Measurements from ENCODE around the gene ZCWPW1.
A peak's percentile ranks its signal among the peaks of the same experiment; 100 is the strongest.

Gene ZCWPW1

DNA sequence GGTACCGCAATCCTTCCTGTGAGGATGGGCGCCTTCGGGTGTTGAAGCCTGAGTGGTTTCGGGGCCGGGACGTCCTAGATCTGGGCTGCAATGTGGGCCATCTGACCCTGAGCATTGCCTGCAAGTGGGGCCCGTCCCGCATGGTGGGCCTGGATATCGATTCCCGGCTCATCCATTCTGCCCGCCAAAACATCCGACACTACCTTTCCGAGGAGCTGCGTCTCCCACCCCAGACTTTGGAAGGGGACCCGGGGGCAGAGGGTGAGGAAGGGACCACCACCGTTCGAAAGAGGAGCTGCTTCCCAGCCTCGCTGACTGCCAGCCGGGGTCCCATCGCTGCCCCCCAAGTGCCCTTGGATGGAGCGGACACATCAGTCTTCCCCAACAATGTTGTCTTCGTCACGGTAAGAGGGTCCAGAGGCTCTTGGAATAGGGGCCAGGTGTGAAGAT, 2.8 kb upstream of the ZCWPW1 start:
- no peak for DNase-seq

DNA sequence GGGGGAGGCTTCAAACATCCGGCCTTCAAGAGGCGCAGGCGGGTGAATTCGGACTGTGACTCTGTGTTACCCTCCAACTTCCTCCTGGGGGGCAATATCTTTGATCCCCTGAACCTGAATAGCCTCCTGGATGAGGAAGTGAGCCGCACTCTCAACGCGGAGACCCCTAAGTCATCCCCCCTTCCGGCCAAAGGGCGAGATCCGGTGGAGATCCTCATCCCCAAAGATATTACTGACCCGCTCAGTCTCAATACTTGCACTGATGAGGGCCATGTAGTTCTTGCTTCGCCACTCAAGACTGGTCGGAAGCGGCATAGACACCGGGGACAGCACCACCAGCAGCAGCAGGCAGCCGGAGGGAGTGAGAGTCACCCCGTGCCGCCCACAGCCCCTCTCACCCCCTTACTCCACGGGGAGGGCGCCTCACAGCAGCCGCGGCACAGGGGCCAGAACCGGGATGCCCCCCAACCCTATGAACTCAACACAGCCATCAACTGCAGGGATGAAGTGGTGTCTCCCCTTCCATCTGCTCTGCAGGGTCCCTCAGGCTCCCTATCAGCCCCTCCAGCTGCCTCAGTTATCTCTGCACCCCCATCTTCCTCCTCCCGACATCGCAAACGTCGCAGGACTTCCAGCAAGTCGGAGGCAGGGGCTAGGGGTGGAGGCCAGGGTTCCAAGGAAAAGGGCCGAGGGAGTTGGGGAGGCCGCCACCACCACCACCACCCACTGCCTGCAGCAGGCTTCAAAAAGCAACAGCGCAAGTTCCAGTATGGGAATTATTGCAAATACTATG, 2.2 kb upstream of the ZCWPW1 start:
- DNase-seq, result no peak

DNA sequence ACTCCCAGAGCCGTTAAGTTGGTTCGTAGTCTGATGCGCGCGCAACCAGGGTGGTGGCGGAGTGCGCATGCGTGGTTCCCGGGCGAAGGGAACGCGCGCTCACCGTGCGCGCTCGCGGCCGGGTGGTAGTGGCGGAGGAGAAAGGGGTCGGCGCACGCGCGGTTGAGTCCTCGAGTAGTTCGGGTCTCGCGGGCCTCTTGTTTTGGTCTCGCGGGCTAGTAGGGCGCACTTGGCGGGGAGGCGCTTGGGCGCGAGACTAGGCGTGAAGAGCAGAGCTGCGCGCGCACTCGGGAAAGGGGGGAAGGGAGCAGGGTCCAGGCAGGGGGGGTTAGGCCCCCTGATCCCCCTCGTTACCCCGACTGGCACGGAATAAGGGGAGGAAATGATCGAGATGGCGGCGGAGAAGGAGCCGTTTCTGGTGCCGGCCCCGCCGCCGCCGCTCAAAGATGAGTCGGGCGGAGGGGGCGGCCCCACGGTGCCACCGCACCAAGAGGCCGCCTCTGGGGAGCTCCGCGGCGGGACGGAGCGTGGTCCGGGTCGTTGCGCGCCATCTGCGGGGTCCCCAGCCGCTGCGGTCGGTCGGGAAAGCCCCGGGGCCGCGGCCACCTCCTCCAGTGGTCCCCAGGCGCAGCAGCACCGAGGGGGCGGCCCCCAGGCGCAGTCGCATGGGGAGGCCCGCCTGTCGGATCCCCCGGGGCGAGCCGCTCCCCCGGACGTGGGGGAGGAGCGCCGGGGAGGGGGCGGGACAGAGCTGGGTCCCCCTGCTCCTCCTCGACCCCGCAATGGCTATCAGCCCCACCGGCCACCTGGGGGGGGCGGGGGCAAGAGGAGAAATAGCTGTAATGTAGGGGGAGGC, 1.4 kb upstream of the ZCWPW1 start, which contains the start of gene MEPCE:
MEPCE (plus strand) TSS at position 195 of the 856 bp plus-strand sequence; CDS start at position 383, 188 bp downstream.
- peak; percentile 97 for DNase-seq

DNA sequence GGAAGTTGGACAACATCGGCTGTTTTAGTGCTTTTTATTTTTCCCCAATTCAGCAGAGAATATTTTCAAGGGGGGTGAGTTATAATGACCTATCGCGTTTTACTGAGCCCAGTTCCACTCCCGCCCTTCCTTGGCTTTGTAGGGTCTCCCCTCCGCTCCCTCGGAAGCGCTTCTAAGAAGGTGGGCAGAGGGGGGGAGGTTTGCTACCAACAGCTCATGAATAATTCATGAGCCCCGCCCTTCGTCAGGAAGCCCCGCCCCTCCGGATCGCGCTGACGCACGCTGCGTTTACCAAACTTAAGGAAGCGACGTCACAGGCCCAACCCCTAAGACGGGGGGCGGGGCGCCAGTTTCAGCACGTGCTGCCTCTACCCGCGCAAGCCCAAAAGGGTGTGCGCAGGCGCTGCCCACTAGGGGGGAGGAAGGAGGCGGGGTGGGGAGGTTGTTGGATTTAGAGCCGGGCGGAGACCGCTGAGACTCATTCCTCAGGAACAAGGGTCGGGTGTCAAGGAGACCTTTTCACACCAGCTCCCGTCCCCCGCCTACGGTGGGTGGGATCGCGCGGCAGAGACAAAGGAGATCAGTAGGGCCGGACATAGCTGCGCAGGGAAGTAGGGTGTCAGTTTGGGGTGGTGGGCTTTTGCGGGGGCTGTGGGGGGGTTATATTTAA, 599 bp upstream of the ZCWPW1 start:
- DNase-seq, result peak; percentile 88

DNA sequence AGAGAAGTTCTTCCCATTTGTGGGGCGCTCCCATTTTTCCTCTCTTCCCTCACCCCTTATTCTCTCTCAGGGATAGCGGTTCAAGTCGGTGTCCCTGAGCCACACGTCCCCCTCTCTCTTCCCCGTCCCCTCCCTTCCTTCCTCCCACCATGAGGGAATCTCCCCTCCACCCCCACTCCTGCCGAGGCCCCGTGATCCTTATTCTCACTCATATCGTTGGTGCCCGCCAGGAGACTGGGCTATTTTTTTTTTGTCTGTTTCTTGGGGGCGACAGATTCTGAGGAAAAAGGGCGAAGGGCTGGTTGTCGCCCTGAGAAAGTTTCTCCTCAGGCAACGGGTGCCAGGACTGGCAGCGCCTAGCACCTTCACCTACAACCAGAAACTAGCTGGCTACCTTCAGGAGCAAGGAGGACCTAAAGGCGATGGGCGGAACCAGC, 723 bp downstream of the ZCWPW1 start:
- DNase-seq, result no peak

DNA sequence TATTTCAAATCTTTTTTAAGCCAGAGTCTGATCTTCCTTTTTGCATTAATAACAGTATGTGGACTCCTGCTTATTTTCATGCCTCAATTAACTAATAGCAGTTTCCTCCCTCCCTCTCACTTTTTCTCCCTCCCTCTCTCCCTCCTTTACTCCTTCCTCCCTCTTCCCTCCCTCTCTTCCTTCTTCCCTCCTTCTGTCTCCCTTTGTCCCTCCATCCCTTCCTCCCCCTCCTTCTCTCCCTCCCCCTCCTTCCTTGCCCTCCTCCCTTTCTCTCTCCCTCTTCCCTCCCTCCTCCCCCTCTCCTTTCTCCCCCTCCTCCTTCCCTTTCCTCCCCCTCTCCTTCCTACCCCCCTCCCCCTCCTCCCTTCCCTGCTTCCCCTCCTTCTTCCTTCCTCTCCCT, 2.0 kb downstream of the ZCWPW1 start:
- no peak for DNase-seq

DNA sequence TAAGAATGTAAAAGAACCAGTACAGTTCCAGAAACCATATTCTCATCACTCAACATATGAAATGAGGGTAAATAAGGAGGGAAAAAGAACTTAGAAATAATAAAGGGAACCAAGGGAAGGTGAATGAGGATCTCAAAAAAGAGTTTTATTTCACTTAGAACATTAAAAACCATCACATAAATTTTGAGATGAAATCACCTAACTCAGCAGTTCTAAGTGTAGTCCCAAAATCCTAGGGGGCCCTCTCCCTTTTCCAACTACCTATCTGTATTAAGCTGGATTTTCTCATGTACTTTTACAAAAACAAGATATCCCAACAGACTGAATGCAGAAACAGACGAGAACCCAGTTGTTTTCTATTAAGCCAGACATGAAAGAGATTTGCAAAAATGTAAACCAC, 3.2 kb downstream of the ZCWPW1 start:
- no peak for DNase-seq

DNA sequence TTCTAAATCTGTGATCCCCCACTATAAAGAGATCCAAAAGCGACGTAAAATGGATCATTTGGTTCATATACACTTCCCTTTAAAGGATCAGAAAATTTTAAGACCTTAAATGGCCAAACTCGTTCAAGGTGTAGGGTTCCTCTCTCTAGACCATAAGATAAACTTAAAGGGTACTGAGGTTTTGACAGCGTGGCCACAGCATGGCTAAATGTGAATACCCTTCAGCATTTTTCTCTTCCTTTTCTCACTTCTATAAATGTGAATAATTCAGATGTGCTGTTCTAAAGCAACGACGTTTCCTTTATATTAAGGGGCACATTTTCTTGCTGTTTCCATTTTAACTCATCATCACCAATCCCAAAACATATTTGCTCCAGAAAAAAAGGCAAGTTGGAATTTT, 5.2 kb downstream of the ZCWPW1 start:
- no peak for DNase-seq

DNA sequence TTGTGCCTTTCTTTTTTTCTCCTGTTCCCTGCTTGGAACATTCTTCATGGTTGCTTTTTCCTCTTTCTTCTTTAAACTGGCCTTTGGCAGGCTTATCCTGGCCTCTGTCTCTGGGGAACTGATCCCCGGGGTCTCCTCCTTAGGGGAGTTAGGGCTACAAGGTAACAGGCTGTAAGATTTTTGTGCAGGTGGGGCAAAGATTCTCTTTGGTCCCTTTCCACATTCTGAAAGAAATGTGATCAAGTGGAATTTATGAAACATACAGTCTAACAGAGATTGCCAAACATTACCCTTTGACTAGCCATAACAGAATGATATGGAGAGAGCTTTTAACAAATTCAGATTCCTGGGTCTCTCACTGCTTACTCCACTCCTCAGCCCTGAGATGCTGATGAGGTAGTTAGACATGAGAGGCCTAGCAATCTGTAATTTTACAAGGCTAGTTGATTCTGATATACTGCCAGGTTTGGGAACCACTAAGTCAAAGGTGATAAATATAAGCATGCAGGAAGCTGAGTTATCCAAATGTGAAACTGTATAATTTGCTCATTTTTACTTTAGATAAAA, 8.8 kb downstream of the ZCWPW1 start:
- no peak for DNase-seq

DNA sequence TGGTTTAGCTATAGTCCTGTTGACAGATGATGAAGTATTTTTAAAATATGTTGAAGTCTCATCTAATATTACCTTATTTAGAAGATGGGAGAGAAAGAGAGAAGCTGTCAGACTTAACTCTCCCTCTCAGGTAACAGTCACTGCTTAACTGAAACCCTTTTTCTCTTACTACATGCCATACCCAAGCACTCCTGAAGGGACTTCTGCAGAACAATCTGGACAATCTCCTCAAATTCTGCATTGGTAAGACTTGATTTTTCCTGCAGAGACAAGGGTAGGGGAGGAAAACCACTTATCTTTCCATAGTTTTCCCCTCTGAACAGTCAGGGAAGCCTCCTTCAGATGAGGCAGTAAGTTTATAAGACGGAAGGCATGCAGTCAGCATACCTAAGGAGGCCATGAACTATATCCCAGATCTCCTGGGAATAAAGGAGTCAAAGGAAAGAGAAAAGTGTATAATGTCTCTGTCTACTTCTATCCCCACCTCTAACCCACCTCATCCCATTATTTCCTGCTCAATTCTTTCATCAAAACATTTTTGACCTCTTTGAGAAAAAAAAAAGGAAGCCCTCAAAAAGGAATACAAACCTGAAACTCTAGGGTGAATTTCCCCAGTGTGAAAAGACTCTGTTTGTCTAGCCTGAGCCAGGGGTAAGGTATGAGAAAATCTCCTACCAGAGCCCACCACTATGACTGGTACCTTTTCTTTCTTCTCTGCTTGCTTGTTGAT, 9.4 kb downstream of the ZCWPW1 start:
- no peak for DNase-seq

DNA sequence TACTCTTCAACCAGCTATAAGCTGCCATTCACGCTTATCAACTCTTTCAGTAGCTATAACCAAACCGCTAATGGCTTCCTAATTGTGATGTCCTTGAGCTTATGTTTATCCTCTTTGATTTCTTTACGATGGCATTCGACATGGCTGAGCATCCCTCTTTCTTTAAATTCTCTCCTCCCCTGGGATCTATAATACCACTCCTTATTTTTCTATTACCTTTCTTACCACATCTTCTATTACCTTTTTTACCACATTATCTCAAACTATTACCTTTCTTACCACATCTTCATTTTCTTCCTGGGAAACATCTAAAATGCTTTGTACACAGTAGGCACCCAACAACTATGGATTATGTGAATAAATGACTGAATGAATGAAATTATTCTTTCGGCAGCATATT, 13.1 kb downstream of the ZCWPW1 start:
- no peak for DNase-seq

DNA sequence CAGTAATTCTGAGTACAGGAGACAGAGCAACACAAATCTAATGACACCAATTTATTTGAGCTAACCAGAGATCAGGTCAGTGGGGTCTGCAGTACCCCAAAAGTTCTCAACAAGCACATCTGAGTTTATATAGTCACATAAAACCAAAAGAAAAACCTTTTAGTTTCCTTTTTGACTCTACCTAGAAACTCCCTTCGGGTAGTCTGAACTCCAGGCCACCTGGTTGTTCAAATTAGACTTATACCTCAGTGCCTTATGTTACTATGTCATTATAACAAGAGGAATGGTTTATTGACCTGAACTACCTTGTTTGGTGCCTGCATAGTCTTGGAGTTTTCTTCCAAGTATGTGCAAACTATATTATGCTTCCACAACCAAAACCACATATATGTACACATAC, 14.6 kb downstream of the ZCWPW1 start:
- no peak for DNase-seq

DNA sequence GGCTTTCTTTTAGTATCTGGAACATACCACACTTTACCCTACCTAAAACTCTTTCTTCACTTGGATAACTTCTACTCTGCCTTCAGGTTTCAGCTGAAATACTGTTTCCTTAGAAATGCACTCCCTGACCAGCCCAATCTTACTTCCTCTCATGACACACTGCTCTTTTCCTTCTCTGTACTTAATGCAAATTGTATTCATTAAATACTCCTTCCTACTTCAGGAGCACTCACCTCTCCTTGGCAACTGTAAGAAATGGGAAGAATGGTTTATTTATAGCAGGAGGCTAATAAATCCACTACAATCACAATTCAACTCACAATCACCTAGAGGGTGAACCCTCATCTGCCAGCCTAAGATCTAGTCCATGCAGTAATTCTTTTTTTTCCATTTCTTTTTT, 15.2 kb downstream of the ZCWPW1 start:
- DNase-seq, result no peak

DNA sequence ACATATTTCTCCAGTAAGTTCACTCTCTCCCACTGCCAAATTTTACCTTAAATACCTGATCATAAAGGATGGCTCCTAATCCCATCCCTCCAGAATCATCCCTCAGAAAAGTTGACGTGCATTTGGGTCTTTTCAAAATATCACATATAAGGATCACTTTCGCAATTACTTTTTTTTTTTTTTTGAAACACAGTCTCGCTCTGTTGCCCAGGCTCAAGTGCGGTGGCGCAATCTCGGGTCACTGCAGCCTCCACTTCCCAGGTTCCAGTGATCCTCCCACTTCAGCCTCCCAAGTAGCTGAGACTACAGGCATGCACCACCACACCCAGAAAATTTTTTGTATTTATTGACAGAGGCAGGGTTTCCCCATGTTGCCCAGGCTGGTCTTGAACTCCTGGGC, 17.4 kb downstream of the ZCWPW1 start:
- DNase-seq, result no peak

DNA sequence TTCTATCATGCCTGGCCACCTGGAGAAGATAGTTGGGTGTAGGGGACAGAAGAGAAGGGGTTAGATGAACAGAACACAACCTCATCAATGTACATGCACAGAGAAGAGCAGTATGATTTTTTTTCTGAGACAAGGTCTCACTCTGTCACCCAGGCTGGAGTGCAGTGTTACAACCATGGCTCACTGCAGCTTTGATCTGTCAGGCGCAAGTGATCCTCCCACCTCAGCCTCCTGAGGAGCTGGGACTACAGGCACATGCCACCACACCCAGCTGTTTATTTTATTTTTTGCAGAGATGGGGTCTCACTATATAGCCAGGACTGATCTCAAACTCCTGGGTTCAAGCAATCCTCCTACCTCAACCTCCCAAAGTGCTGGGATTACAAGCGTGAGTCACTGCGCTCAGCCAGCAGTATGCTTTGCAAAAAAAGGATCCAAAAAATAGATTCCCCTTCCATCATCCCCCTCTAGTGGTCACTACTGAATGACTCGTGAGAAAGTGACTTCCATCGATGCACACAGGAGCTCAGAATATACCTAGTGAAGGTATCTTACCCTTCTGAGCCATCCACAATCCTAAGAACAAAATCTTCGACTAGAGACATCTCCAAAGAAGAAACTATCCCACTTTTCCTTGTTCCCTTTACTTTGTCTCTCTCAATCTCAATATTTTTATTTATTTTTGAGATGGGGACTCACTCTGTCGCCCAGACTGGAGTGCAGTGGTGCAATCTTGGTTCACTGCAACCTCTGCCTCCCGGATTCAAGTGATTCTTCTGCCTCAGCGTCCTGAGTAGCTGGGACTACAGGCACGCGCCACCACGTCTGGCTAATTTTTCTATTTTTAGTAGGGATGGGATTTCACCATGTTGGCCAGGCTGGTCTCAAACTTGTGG, 21.0 kb downstream of the ZCWPW1 start:
- DNase-seq, result no peak

DNA sequence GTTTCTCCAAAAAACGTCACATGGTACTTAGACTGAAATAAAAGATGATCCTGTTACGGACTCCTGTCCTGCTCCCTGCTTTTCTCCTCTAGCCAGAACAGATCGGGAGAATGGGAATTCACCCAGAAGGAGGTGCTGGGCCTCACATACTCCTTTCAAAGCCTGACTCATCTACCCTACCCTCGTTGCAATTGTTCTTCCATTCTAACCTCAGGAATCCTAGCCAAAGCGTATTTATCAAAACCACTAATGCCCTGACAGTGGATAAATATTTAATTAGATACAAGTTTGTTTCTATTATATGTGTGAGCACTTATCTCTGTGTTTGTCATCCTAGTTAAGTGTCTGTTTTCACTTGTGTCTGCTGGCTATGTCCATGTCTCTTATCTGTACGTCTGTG, 21.7 kb downstream of the ZCWPW1 start:
- no peak for DNase-seq

DNA sequence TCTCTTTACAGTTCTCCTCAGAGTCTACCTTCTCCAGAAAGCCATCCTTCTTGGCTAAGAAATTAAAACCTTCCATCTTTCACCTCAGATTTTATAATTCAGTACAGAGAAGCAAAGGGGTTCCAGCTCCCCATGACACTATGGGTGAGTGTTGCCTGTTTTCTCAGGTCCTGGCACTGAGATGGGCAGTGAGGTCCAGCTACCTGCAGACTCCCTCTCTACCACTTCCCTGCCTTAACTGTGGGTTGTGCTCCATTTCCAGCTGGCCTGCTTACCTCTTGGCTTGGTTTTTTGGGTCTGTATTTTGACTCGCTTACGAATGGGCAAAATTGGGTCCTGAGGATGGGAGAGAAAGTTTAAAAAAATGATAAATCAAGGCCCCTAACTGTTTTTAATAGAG, 26.3 kb downstream of the ZCWPW1 start:
- DNase-seq, result no peak

DNA sequence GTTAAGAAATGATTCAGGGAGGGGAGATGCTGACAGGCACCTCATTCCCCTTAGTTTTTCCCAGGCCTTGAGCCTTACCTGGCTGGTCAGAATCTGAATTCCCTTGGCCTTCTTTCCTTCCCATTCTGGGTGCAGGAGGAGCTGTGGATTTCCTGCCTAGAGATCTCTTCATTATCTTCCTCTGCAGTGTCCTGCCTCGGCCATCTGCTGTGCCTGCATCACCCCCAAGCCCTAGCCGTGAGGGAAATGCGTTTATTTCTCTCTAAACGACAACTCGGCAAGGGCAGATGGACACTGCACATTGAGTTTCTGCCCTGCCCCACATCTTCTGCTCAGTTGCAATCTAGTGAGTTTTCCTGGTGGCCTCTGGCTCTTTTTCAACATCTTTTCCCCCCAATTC, 26.7 kb downstream of the ZCWPW1 start:
- DNase-seq, result no peak

DNA sequence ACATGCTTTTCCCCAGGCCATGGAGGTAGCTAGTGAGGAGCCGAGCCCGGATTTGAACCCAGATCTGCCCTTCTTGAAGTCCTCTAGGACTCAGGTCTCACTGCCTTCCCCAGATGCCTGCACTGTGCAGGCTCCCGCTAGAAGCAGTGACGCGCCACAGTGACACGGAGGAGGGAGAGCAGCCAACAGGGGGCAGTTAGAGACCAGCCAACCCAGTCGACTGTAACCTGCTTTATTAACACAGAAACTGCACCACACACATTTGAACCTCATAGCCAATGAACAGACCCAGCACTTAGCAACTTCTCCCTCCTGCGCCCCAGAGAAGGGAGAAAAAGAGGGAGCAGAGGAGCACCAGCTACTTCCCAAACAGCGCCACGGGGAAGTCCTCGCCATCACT, 27.8 kb downstream of the ZCWPW1 start:
- no peak for DNase-seq

DNA sequence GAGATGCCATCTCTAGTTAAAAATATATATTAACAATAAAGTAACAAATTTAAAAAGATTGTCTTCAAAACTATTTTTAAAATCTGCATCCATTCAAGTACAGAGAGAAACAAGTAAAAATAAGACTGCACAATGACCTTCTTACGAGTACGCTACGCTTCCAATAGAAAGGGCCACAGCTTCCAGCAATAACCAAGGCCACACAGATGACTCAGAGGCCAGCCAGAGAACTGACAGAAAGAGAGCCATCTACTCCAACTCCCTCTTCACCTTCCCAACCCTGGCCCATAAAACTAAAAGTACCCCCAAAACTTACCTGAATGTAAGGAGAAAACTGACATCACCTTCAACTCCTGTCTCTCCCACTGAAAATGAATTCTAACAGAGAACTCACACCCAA, 28.5 kb downstream of the ZCWPW1 start:
- DNase-seq, result no peak

DNA sequence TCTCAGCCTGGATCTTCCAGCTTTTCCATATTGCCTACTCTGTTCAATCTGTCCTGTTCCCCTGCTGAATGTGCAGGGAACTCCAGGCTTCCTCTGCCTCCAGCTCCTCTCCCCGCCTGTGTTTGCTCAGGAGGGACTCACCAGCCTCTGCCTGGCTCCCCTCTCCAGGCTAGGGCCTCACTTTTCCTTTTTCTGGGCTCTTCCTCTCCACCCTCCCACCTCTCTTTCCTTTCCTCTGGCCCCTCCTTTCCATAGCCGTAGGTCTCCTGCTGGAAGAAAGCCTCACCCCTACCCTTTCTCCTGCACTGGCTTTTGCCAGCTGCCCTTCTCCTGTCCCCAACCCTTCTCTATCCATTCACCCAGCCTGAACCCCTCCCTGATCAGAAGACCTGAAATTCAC, 30.3 kb downstream of the ZCWPW1 start:
- DNase-seq, result no peak
